ENCODE data around the gene CANT1. TPM values are rescaled to one million over a fixed set of nuclear protein-coding genes. Genes with fewer than 3 reads are reported as not detected.

CANT1 gene
- total RNA-seq, 2 donors from 2014 or later = 247 to 390 TPM

DNA sequence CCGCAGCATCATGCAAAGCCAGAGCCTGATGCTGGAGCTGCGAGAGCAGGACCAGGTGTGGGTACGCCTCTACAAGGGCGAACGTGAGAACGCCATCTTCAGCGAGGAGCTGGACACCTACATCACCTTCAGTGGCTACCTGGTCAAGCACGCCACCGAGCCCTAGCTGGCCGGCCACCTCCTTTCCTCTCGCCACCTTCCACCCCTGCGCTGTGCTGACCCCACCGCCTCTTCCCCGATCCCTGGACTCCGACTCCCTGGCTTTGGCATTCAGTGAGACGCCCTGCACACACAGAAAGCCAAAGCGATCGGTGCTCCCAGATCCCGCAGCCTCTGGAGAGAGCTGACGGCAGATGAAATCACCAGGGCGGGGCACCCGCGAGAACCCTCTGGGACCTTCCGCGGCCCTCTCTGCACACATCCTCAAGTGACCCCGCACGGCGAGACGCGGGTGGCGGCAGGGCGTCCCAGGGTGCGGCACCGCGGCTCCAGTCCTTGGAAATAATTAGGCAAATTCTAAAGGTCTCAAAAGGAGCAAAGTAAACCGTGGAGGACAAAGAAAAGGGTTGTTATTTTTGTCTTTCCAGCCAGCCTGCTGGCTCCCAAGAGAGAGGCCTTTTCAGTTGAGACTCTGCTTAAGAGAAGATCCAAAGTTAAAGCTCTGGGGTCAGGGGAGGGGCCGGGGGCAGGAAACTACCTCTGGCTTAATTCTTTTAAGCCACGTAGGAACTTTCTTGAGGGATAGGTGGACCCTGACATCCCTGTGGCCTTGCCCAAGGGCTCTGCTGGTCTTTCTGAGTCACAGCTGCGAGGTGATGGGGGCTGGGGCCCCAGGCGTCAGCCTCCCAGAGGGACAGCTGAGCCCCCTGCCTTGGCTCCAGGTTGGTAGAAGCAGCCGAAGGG, 38.6 kb upstream of the CANT1 start:
- H3K27me3 ChIP-seq = no peaks in the 10 kb centered on the region
- no peaks in the 10 kb centered on the region for H3K9me3 ChIP-seq
- no peaks in the 10 kb centered on the region for H3K36me3 ChIP-seq
- H3K4me1 ChIP-seq = no peaks in the 10 kb centered on the region
- intact Hi-C loops (cut with DNase I) = loop anchor here (2.0 kb wide), 1 partner anchor 343 kb away; no protein-coding TSS in a partner anchor
- no peak overlapping the region for H3K9ac ChIP-seq (ENCODE audit: low read depth in 2 of 2, low read length in 2 of 2)
- no peak overlapping the region for H3K4me3 ChIP-seq
- TF ChIP-seq, protein P1, sequence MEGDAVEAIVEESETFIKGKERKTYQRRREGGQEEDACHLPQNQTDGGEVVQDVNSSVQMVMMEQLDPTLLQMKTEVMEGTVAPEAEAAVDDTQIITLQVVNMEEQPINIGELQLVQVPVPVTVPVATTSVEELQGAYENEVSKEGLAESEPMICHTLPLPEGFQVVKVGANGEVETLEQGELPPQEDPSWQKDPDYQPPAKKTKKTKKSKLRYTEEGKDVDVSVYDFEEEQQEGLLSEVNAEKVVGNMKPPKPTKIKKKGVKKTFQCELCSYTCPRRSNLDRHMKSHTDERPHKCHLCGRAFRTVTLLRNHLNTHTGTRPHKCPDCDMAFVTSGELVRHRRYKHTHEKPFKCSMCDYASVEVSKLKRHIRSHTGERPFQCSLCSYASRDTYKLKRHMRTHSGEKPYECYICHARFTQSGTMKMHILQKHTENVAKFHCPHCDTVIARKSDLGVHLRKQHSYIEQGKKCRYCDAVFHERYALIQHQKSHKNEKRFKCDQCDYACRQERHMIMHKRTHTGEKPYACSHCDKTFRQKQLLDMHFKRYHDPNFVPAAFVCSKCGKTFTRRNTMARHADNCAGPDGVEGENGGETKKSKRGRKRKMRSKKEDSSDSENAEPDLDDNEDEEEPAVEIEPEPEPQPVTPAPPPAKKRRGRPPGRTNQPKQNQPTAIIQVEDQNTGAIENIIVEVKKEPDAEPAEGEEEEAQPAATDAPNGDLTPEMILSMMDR (IDR thresholded peaks at IDR 0.05) = no peak
- no peak overlapping the region for H3K27ac ChIP-seq
- no peak for DNase-seq

DNA sequence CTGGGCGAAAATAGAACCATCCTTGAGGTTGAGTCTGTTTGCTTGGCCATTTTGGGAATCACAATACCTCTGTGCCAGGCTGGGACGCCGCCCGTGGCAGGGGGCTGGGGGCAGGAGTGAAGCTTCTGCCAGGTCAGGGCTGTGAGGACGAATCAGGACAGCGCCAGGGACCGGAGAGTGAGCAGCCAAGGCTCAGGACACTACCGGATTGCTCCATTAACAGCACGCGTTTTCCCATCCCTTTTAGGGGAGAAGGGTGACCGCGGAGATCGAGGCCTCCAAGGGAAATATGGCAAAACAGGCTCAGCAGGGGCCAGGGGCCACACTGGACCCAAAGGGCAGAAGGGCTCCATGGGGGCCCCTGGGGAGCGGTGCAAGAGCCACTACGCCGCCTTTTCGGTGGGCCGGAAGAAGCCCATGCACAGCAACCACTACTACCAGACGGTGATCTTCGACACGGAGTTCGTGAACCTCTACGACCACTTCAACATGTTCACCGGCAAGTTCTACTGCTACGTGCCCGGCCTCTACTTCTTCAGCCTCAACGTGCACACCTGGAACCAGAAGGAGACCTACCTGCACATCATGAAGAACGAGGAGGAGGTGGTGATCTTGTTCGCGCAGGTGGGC, 37.8 kb upstream of the CANT1 start:
- no peak for DNase-seq

GRCh38 chr17:79046916-79047280, 37.3 kb upstream of the CANT1 start:
- no peak overlapping the region for H3K27ac ChIP-seq
- DNase-seq = no peak
- H3K9me3 ChIP-seq = no peaks in the 10 kb centered on the region
- H3K9ac ChIP-seq (ENCODE audit: low read depth in 2 of 2, low read length in 2 of 2) = no peak overlapping the region
- no peaks in the 10 kb centered on the region for H3K36me3 ChIP-seq
- no peaks in the 10 kb centered on the region for H3K4me1 ChIP-seq
- intact Hi-C loops (cut with DNase I) = loop anchor here (2.0 kb wide), 1 partner anchor 344 kb away; no protein-coding TSS in a partner anchor
- no peak overlapping the region for H3K4me3 ChIP-seq
- no peaks in the 10 kb centered on the region for H3K27me3 ChIP-seq
- TF ChIP-seq, protein P1 (IDR thresholded peaks at IDR 0.05) = no peak

More for the DNA sequence above, 37.8 kb upstream of the CANT1 start:
- no peaks in the 10 kb centered on the region for H3K27me3 ChIP-seq
- no peaks in the 10 kb centered on the region for H3K36me3 ChIP-seq
- H3K27ac ChIP-seq = no peak overlapping the region
- H3K9me3 ChIP-seq = no peaks in the 10 kb centered on the region
- intact Hi-C loops (cut with DNase I) = loop anchor here (2.0 kb wide), 1 partner anchor 343 kb away; no protein-coding TSS in a partner anchor
- no peaks in the 10 kb centered on the region for H3K4me1 ChIP-seq
- H3K4me3 ChIP-seq = no peak overlapping the region
- TF ChIP-seq, protein P1 (IDR thresholded peaks at IDR 0.05) = no peak
- no peak overlapping the region for H3K9ac ChIP-seq (ENCODE audit: low read depth in 2 of 2, low read length in 2 of 2)

DNA sequence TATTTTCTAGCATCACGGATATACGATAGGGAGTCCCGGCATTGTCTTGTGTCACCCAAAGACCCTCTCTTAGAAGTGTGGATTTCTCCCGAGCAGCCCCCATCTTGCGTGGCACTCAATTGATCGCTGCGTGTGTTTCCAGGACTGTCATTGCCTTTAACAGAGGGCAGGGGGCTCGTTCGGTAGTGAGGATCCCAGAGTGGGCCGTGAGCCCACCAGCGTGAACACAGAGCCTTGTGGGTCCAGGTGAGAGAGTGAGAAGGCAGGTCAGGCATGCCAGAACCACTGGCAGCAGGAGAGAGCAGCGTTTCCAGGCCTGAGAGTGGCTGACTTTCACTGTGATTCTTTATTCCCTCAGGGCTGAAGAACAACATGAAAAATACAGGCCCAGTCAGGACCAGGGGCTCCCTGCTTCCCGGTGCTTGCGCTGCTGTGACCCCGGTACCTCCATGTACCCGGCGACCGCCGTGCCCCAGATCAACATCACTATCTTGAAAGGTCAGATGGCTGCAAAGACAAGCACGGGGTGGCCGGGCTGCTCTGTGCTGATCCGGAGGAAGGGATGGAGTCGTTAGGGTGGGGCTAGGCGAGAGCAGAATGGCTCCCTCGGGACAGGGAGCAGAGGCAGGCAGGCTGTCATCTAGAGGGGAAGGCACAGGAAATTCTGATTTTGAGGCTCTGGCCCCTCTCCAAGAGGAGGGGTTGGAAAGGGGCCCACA, 36.8 kb upstream of the CANT1 start:
- H3K9ac ChIP-seq (ENCODE audit: low read depth in 2 of 2, low read length in 2 of 2) = no peak overlapping the region
- intact Hi-C loops (cut with DNase I) = loop anchor here (2.0 kb wide), 1 partner anchor 344 kb away; no protein-coding TSS in a partner anchor
- H3K27ac ChIP-seq = no peak overlapping the region
- no peak overlapping the region for H3K4me3 ChIP-seq
- H3K36me3 ChIP-seq = no peaks in the 10 kb centered on the region
- H3K27me3 ChIP-seq = no peaks in the 10 kb centered on the region
- H3K4me1 ChIP-seq = no peaks in the 10 kb centered on the region
- TF ChIP-seq, protein P1 (IDR thresholded peaks at IDR 0.05) = peak; percentile 2
- H3K9me3 ChIP-seq = no peaks in the 10 kb centered on the region
- no peak for DNase-seq

- H3K4me1 ChIP-seq = no peaks in the 10 kb centered on the region
- TF ChIP-seq, protein P1 (IDR thresholded peaks at IDR 0.05) = peak; percentile 91
- DNase-seq = peak; percentile 78
- no peaks in the 10 kb centered on the region for H3K27me3 ChIP-seq
- no peak overlapping the region for H3K4me3 ChIP-seq
- H3K27ac ChIP-seq = no peak overlapping the region
- H3K36me3 ChIP-seq = no peaks in the 10 kb centered on the region
- H3K9ac ChIP-seq (ENCODE audit: low read depth in 2 of 2, low read length in 2 of 2) = no peak overlapping the region
- no peaks in the 10 kb centered on the region for H3K9me3 ChIP-seq
- intact Hi-C loops (cut with DNase I) = loop anchor here (2.0 kb wide), 1 partner anchor 345 kb away; no protein-coding TSS in a partner anchor
These were observed 36.3 kb upstream of the CANT1 start for GRCh38 chr17:79045842-79046196.
